Upper lobe of left lung (tissue), 6 donors: Measurements from ENCODE around the gene SH3PXD2A. TPM values are rescaled to one million over a fixed set of nuclear protein-coding genes. Genes with fewer than 3 reads are reported as not detected.

Source experiments
- ATAC-seq, 2 donors: fragments of 200-7000 bp; cut with Tn5 transposase; one replicate each; pipeline ENCODE4 v1.9.1; 2022; ENCODE audit warnings: mild to moderate bottlenecking in 2 of 2, moderate library complexity in 2 of 2; ENCODE audit not compliant: low FRiP score in 2 of 2
- DNase-seq, 2 donors: peaks; one replicate each; pipeline ENCODE4 v3.0.0-alpha.2; 2019 to 2020
- H3K27ac ChIP-seq, 4 donors: fragments of 200-600 bp; sonication (generic); one replicate each; pipeline ENCODE4 v1.5.1; 2016 to 2019
- H3K27me3 ChIP-seq, 4 donors: fragments of 200-600 bp; sonication (generic); one replicate each; pipeline ENCODE4 v1.5.1; 2017 to 2019
- H3K36me3 ChIP-seq, 4 donors: fragments of 200-600 bp; sonication (generic); one replicate each; pipeline ENCODE4 v1.5.1; 2016 to 2019
- H3K4me1 ChIP-seq, 4 donors: fragments of 200-600 bp; sonication (generic); one replicate each; pipeline ENCODE4 v1.5.1; 2018 to 2019
- H3K4me3 ChIP-seq, 4 donors: fragments of 200-600 bp; sonication (generic); one replicate each; pipeline ENCODE4 v1.5.1; 2017 to 2019; ENCODE audit warnings: mild to moderate bottlenecking in 2 of 4, moderate library complexity in 1 of 4
- H3K9me3 ChIP-seq, 4 donors: fragments of 200-600 bp; sonication (generic); one replicate each; pipeline ENCODE4 v1.5.1; 2018 to 2019
- CTCF ChIP-seq, 6 experiments: fragments of 450-650 bp in 4 of 6; fragments of 200-600 bp in 2 of 6; sonication (generic) in 2 of 6; IDR thresholded peaks; one replicate each; pipeline ENCODE4 v1.5.1; 2016 to 2019; ENCODE audit warnings: antibody characterized with exemption in 6 of 6
- EP300 ChIP-seq, 4 donors: sonication (generic); formaldehyde crosslinking; IDR thresholded peaks; one replicate each; pipeline ENCODE4 v1.5.1; 2017; ENCODE audit warnings: antibody characterized with exemption in 4 of 4, control low read depth in 2 of 4
- POLR2A ChIP-seq, 4 donors: fragments of 450-650 bp; IDR thresholded peaks; one replicate each; pipeline ENCODE4 v1.5.1; 2016 to 2017; ENCODE audit warnings: antibody characterized with exemption in 4 of 4, mild to moderate bottlenecking in 2 of 4
- POLR2AphosphoS5 ChIP-seq, 2 donors: sonication (generic); formaldehyde crosslinking; IDR thresholded peaks; one replicate each; pipeline ENCODE4 v1.5.1; 2017; ENCODE audit warnings: antibody characterized with exemption in 2 of 2
- WGBS, 2 donors: methylation state at CpG; one replicate each; pipeline ENCODE4 v1.1.5; 2017 to 2018; 5-methylcytosine and 5-hydroxymethylcytosine counted together
- total RNA-seq, 6 donors: library from RNA; depleted of rRNA in 4 of 6; stranded (reverse); fragments of >200 nt in 4 of 6; gene quantifications; one replicate each; pipeline versions ENCODE4 v1.1.0 to v1.2.1, GENCODE V29; 2016 to 2021
- donor health status: DM: no; HTN: no; CAD: no; lungs with moderate emphysema.
- donor health status: DM: no; HTN: yes; CAD: no; lungs with severe emphysema.

The SH3PXD2A gene
- total RNA-seq, 6 donors from 2014 or later = 19.6 to 42.2 (median 30.8) TPM

GRCh38 chr10:103805781-103806180 lies 49.6 kb downstream of the SH3PXD2A start:
- no peak for ATAC-seq
- Histone ChIP-seq H3K4me3 (no peak overlapping the region), H3K36me3 (peaks cover 0 to 3% (median 0%) of the 10 kb centered on the region in 4 donors), H3K4me1 (peaks cover 0 to 11% (median 0%) of the 10 kb centered on the region in 4 donors), H3K27ac (no peak overlapping the region), H3K9me3 (no peaks in the 10 kb centered on the region), H3K27me3 (no peaks in the 10 kb centered on the region)
- TF ChIP-seq POLR2A (IDR thresholded peaks at IDR 0.05) = no peak
- TF ChIP-seq POLR2AphosphoS5 (IDR thresholded peaks at IDR 0.05) = no peak
- TF ChIP-seq EP300 (IDR thresholded peaks at IDR 0.05) = no peak
- no peak for TF ChIP-seq CTCF (IDR thresholded peaks at IDR 0.05)
- WGBS, 2 donors = 94% methylated on average over 6 of the region's 6 CpGs
- no peak for DNase-seq

DNA sequence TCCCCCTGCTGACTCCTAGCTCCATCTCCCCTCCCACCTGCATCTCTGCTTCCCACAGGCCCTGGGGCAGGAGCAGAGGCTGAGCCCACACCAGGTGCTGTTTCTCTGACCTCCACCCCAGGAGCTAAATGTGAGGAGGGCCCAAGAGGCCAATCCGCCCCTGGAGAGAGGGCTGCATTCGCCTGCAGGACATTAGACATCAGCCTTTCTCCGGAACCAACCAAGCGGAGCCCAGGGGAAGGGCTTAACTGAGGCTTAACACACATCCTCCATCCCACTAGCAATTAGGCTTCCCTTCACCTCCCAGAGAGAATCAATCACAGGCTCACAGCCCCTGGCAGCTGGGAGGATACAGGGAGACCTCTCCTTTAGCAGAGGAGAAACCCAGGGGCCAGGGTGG lies 50.5 kb downstream of the SH3PXD2A start:
- ATAC-seq (no peak), DNase-seq (no peak)
- no peaks in the 10 kb centered on the region for H3K27me3 ChIP-seq
- H3K4me1 ChIP-seq = peaks cover 0 to 8% (median 0%) of the 10 kb centered on the region in 4 donors
- 95 to 100% methylated on average over 4 of the region's 4 CpGs for WGBS, 2 donors
- H3K27ac ChIP-seq = no peak overlapping the region
- no peak overlapping the region for H3K4me3 ChIP-seq
- TF ChIP-seq POLR2A (IDR thresholded peaks at IDR 0.05) (no peak), POLR2AphosphoS5 (IDR thresholded peaks at IDR 0.05) (no peak), EP300 (IDR thresholded peaks at IDR 0.05) (no peak), CTCF (IDR thresholded peaks at IDR 0.05) (no peak)
- peaks cover 0 to 7% (median 3%) of the 10 kb centered on the region in 4 donors for H3K36me3 ChIP-seq
- H3K9me3 ChIP-seq = no peaks in the 10 kb centered on the region

GRCh38 chr10:103803941-103804340 lies 51.4 kb downstream of the SH3PXD2A start:
- no peak overlapping the region for H3K27ac ChIP-seq
- no peaks in the 10 kb centered on the region for H3K9me3 ChIP-seq
- peaks cover 0 to 11% (median 3%) of the 10 kb centered on the region in 4 donors for H3K36me3 ChIP-seq
- no peak overlapping the region for H3K4me3 ChIP-seq
- no peak for TF ChIP-seq CTCF (IDR thresholded peaks at IDR 0.05)
- H3K27me3 ChIP-seq = no peaks in the 10 kb centered on the region
- H3K4me1 ChIP-seq = peaks cover 0 to 7% (median 0%) of the 10 kb centered on the region in 4 donors
- 65 to 79% methylated on average over 3 of the region's 3 CpGs for WGBS, 2 donors
- ATAC-seq (no peak), DNase-seq (no peak)

DNA sequence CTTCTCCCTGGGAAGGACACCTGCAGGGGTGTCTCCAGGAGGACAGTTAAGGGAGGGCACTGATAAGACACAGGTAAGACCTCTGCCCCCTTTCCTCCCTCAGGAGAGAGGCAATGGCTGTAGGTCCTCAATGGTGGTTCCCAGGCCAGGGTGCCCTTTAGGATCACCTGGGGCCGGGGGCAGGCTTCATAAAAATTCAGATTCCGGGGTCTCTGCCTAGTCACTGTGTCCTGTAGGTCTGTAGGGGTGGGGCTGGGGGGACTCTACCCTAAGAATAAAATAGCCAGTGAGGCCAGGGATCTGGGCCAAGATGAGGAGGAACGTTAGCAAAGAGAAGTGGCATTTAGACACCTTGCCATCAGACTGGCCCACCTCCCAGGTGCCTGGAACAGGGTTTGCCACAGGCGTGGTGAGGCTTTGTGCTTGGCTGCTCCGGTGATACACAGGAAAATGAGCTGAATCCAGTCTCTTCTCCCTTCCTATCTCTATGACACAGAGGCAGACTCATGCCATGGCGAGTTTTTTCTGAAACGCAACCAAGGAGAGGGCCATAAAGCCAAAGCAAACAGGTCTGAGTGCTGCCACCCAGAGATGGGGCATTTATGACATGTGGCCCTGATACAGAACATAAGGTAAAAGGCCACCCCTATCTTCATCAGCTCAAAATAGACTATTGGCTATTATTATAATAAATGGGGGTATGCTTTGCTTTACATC lies 52.6 kb downstream of the SH3PXD2A start:
- H3K27me3 ChIP-seq = no peaks in the 10 kb centered on the region
- WGBS, 2 donors = 87 to 88% methylated on average over 5 to 7 of the region's 7 CpGs
- DNase-seq (no peak), ATAC-seq (no peak)
- no peak overlapping the region for H3K27ac ChIP-seq
- TF ChIP-seq POLR2AphosphoS5 (IDR thresholded peaks at IDR 0.05) (no peak), POLR2A (IDR thresholded peaks at IDR 0.05) (no peak), EP300 (IDR thresholded peaks at IDR 0.05) (no peak), CTCF (IDR thresholded peaks at IDR 0.05) (no peak)
- H3K4me3 ChIP-seq = no peak overlapping the region
- peaks cover 0 to 4% (median 0%) of the 10 kb centered on the region in 4 donors for H3K4me1 ChIP-seq
- H3K36me3 ChIP-seq = peaks cover 0 to 11% (median 3%) of the 10 kb centered on the region in 4 donors
- no peaks in the 10 kb centered on the region for H3K9me3 ChIP-seq

DNA sequence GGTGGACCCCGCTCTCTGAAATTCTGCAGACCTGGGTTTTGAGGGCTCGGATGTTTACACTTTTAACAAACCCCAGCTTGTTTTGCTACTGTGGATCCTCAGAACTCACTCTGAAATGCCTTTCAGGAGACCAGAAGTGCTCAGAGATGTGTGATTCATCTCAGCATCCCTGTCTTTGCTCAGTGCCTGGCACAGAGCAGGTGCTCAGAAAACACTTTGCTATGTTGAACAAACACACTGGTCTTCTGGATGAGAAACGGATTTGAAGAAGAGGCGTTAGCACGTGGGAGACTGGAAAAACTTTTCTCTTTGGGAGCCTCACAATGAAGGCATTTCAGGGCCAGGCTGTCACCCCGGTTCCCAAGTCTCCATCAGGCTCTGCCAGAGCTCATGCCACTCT lies 53.3 kb downstream of the SH3PXD2A start:
- WGBS, 2 donors = 58 to 82% methylated on average over 6 of the region's 6 CpGs
- no peak overlapping the region for H3K27ac ChIP-seq
- no peaks in the 10 kb centered on the region for H3K9me3 ChIP-seq
- DNase-seq (no peak), ATAC-seq (no peak)
- H3K36me3 ChIP-seq = peaks cover 0 to 11% (median 3%) of the 10 kb centered on the region in 4 donors
- no peak overlapping the region for H3K4me3 ChIP-seq
- TF ChIP-seq CTCF (IDR thresholded peaks at IDR 0.05) = no peak
- no peak for TF ChIP-seq EP300 (IDR thresholded peaks at IDR 0.05)
- TF ChIP-seq POLR2A (IDR thresholded peaks at IDR 0.05) = no peak
- TF ChIP-seq POLR2AphosphoS5 (IDR thresholded peaks at IDR 0.05) = no peak
- peaks cover 0 to 4% (median 0%) of the 10 kb centered on the region in 4 donors for H3K4me1 ChIP-seq
- H3K27me3 ChIP-seq = no peaks in the 10 kb centered on the region
